OCI-LY1 (cell line): Measurements from ENCODE around the gene DLL4.

Source experiments
- CTCF ChIP-seq: fragments of 200-600 bp; sonication (generic), shearing (Covaris generic); IDR thresholded peaks from 2 replicates; pipeline ENCODE4 v1.5.1; 2017; ENCODE audit warnings: mild to moderate bottlenecking, antibody characterized with exemption, low read length, moderate library complexity, mixed read lengths
- EZH2 ChIP-seq: fragments of 200-600 bp; sonication (generic), shearing (Covaris generic); IDR thresholded peaks from 2 replicates; pipeline ENCODE4 v1.8.0; 2017; ENCODE audit warnings: borderline replicate concordance, mixed run types, mild to moderate bottlenecking, antibody characterized with exemption, low read length, moderate library complexity, mixed read lengths

GRCh38 chr15:40969363-40969762, 40.2 kb downstream of the DLL4 start:
- TF ChIP-seq CTCF (no peak), EZH2 (no peak)
